HCT116 (cell line): ENCODE measurements around the gene NUBPL. TPM values are rescaled to one million over a fixed set of nuclear protein-coding genes. Genes with fewer than 3 reads are reported as not detected.

ENCODE experiments used
- ATAC-seq: fragments of 200-7000 bp; cut with Tn5 transposase; 2 replicates; pipeline ENCODE4 v1.9.1; 2020; ENCODE audit warnings: mild to moderate bottlenecking, moderate library complexity
- BruUV-seq: library from RNA; stranded (reverse); fragments of 400-500 nt; replicated peaks from 2 replicates; lab custom pipeline; 2021; lab: Mats Ljungman, UMichigan
- CTCF ChIA-PET: fragments of 300-600 bp; sonication (Branson Sonifier 250); formaldehyde crosslinking; loops from one replicate; lab custom pipeline; 2021; ENCODE audit warnings: antibody characterized with exemption; lab: Charles Lee
- POLR2A ChIA-PET: fragments of 300-600, 350-600 bp; sonication (Branson Sonifier 250); formaldehyde crosslinking; loops from one replicate; lab custom pipeline; 2021; ENCODE audit warnings: antibody characterized with exemption; lab: Charles Lee
- RAD21 ChIA-PET, 2 experiments: fragments of 300-600 bp; sonication (Branson Sonifier 250); formaldehyde crosslinking; loops; one replicate each; lab custom pipeline; 2023; ENCODE audit warnings: low total read pairs in 2 of 2; ENCODE audit not compliant: uncharacterized antibody in 2 of 2, unreplicated experiment in 2 of 2, low non-redundant PET in 1 of 2; lab: Charles Lee
- DNase-seq: peaks from one replicate; pipeline ENCODE4 v3.0.0-alpha.2; 2010; ENCODE audit warnings: low read depth, low spot score
- H2AFZ ChIP-seq: fragments of 200-600 bp; shearing (Covaris generic), sonication (generic); 2 replicates; pipeline ENCODE4 v1.6.1; 2017; ENCODE audit warnings: low read depth, mixed run types, mixed read lengths, antibody characterized with exemption, low read length; ENCODE audit not compliant: poor library complexity, severe bottlenecking
- H3K27ac ChIP-seq: 2 replicates; pipeline ENCODE4 v1.5.1; 2012; ENCODE audit warnings: low read depth, low read length
- H3K27me3 ChIP-seq: fragments of 200-600 bp; sonication (generic); 2 replicates; pipeline ENCODE4 v1.6.1; 2016; ENCODE audit warnings: mixed run types, low read length, mixed read lengths; ENCODE audit not compliant: insufficient read depth
- H3K36me3 ChIP-seq, 2 experiments: fragments of 200-500 bp in 1 of 2; fragments of 200-600 bp in 1 of 2; sonication (Bioruptor generic) in 1 of 2; sonication (generic) in 1 of 2; 2 replicates each; pipeline versions ENCODE4 v1.5.1 to v1.6.1; 2014 to 2016; ENCODE audit warnings: low read length in 2 of 2, inconsistent platforms in 1 of 2, mixed read lengths in 1 of 2, mixed run types in 1 of 2; ENCODE audit not compliant: insufficient read depth in 2 of 2, control insufficient read depth in 1 of 2
- H3K4me1 ChIP-seq, 2 experiments: fragments of 200-600 bp in 1 of 2; sonication (generic) in 1 of 2; 2 replicates each; pipeline versions ENCODE4 v1.5.1 to v1.6.1; 2012 to 2017; ENCODE audit warnings: low read length in 2 of 2, inconsistent platforms in 1 of 2, mild to moderate bottlenecking in 1 of 2, mixed read lengths in 1 of 2, mixed run types in 1 of 2, moderate library complexity in 1 of 2; ENCODE audit not compliant: insufficient read depth in 2 of 2, control insufficient read depth in 1 of 2
- H3K4me2 ChIP-seq: fragments of 200-600 bp; sonication (generic); 2 replicates; pipeline ENCODE4 v1.6.1; 2017; ENCODE audit warnings: mixed run types, low read length, mixed read lengths
- H3K4me3 ChIP-seq, 2 experiments: fragments of 200-600 bp in 1 of 2; sonication (generic) in 1 of 2; replicated peaks in 1 of 2; 2 replicates each; pipeline ENCODE4 v1.5.1; 2011 to 2016; ENCODE audit warnings: low read length in 2 of 2, control low read depth in 1 of 2, low read depth in 1 of 2, mild to moderate bottlenecking in 1 of 2, mixed read lengths in 1 of 2, mixed run types in 1 of 2
- H3K79me2 ChIP-seq: fragments of 200-600 bp; sonication (generic); 2 replicates; pipeline ENCODE4 v1.6.1; 2017; ENCODE audit warnings: mild to moderate bottlenecking, mixed run types, low read length, moderate library complexity, mixed read lengths; ENCODE audit not compliant: insufficient read depth
- H3K9ac ChIP-seq: fragments of 200-600 bp; sonication (generic); 2 replicates; pipeline ENCODE4 v1.6.1; 2016; ENCODE audit warnings: low read length, mixed read lengths
- H3K9me2 ChIP-seq: fragments of 200-600 bp; sonication (generic), shearing (Covaris generic); 2 replicates; pipeline ENCODE4 v1.6.1; 2017; ENCODE audit warnings: mixed run types, mild to moderate bottlenecking, moderate library complexity; ENCODE audit not compliant: insufficient read depth
- H3K9me3 ChIP-seq, 2 experiments: fragments of 200-500 bp in 1 of 2; fragments of 200-600 bp in 1 of 2; sonication (Bioruptor generic) in 1 of 2; sonication (generic) in 1 of 2; 2 replicates each; pipeline ENCODE4 v1.6.1; 2014 to 2017; ENCODE audit warnings: low read length in 2 of 2, mixed read lengths in 2 of 2, inconsistent platforms in 1 of 2, low read depth in 1 of 2, mild to moderate bottlenecking in 1 of 2, mixed run types in 1 of 2, moderate library complexity in 1 of 2; ENCODE audit not compliant: control insufficient read depth in 1 of 2, insufficient read depth in 1 of 2
- H4K20me1 ChIP-seq: fragments of 200-600 bp; sonication (generic), shearing (Covaris generic); 2 replicates; pipeline ENCODE4 v1.6.1; 2017; ENCODE audit warnings: mixed run types, mild to moderate bottlenecking, moderate library complexity; ENCODE audit not compliant: insufficient read depth
- EGR1 ChIP-seq: IDR thresholded peaks from 2 replicates; pipeline ENCODE4 v1.6.1; 2012; ENCODE audit warnings: low read depth
- ELF1 ChIP-seq: IDR thresholded peaks from 2 replicates; pipeline ENCODE4 v1.6.1; 2012; ENCODE audit warnings: low read depth, borderline replicate concordance
- EZH2 ChIP-seq: fragments of 200-600 bp; sonication (generic); IDR thresholded peaks from 2 replicates; pipeline ENCODE4 v1.6.1; 2017; ENCODE audit warnings: antibody characterized with exemption, mixed run types
- EZH2phosphoT487 ChIP-seq: fragments of 200-600 bp; IDR thresholded peaks from 2 replicates; pipeline ENCODE4 v1.6.1; 2018; ENCODE audit warnings: antibody characterized with exemption, borderline replicate concordance
- FOSL1 ChIP-seq: IDR thresholded peaks from 2 replicates; pipeline ENCODE4 v1.6.1; 2012; ENCODE audit warnings: low read depth
- JUND ChIP-seq: IDR thresholded peaks from 2 replicates; pipeline ENCODE4 v1.6.1; 2012
- POLR2A ChIP-seq: IDR thresholded peaks from 2 replicates; pipeline ENCODE4 v1.7.0; 2011; ENCODE audit warnings: borderline replicate concordance; ENCODE audit not compliant: insufficient read depth, insufficient read length; ENCODE audit errors: extremely low read depth
- POLR2AphosphoS5 ChIP-seq: IDR thresholded peaks from 2 replicates; pipeline ENCODE4 v1.6.1; 2011; ENCODE audit warnings: mild to moderate bottlenecking, low read depth, low read length, moderate library complexity
- RAD21 ChIP-seq: IDR thresholded peaks from 2 replicates; pipeline ENCODE4 v1.6.1; 2012; ENCODE audit warnings: low read depth, mild to moderate bottlenecking
- REST ChIP-seq: IDR thresholded peaks from 2 replicates; pipeline ENCODE4 v1.6.1; 2012; ENCODE audit warnings: low read depth
- SP1 ChIP-seq: IDR thresholded peaks from 2 replicates; pipeline ENCODE4 v1.6.1; 2012; ENCODE audit warnings: low read depth
- SRF ChIP-seq: IDR thresholded peaks from 2 replicates; pipeline ENCODE4 v1.6.1; 2012; ENCODE audit warnings: low read depth
- TCF7L2 ChIP-seq: IDR thresholded peaks from 2 replicates; pipeline ENCODE4 v1.7.0; 2011; ENCODE audit warnings: borderline replicate concordance, inconsistent platforms; ENCODE audit not compliant: insufficient read depth, insufficient read length; ENCODE audit errors: extremely low read depth
- YY1 ChIP-seq: IDR thresholded peaks from 2 replicates; pipeline ENCODE4 v1.6.1; 2011; ENCODE audit warnings: low read length, low read depth, moderate library complexity, mild to moderate bottlenecking; ENCODE audit not compliant: insufficient replicate concordance; ENCODE audit errors: extremely low read depth
- ZFX ChIP-seq: fragments of 450-650 bp; IDR thresholded peaks from 2 replicates; pipeline ENCODE4 v1.6.1; 2017
- ZNF274 ChIP-seq: fragments of 200-500 bp; sonication (Bioruptor generic); IDR thresholded peaks from 2 replicates; pipeline ENCODE4 v1.6.1; 2014; ENCODE audit warnings: mild to moderate bottlenecking, low read depth, low read length, inconsistent platforms
- intact Hi-C: fragments of 100-400 bp; cut with micrococcal nuclease; formaldehyde crosslinking; loops from 2 replicates; pipeline ENCODE4 v1.10.0; 2022
- total RNA-seq: library from RNA; stranded (reverse); gene quantifications from one replicate; pipeline ENCODE4 v1.2.1, GENCODE V29; 2021; ENCODE audit not compliant: unreplicated experiment
- TF ChIP-seq, protein P1 (sequence below): IDR thresholded peaks from 2 replicates; pipeline ENCODE4 v1.6.1; 2012
- TF ChIP-seq, protein P2 (sequence below): IDR thresholded peaks from 2 replicates; pipeline ENCODE4 v1.6.1; 2011; ENCODE audit warnings: mild to moderate bottlenecking, low read length, moderate library complexity; ENCODE audit not compliant: insufficient replicate concordance; ENCODE audit errors: extremely low read depth
- TF ChIP-seq, protein P3 (sequence below): IDR thresholded peaks from 2 replicates; pipeline ENCODE4 v1.6.1; 2012

The NUBPL gene
- total RNA-seq, 1 experiment from 2014 or later: 11.3 TPM

DNA sequence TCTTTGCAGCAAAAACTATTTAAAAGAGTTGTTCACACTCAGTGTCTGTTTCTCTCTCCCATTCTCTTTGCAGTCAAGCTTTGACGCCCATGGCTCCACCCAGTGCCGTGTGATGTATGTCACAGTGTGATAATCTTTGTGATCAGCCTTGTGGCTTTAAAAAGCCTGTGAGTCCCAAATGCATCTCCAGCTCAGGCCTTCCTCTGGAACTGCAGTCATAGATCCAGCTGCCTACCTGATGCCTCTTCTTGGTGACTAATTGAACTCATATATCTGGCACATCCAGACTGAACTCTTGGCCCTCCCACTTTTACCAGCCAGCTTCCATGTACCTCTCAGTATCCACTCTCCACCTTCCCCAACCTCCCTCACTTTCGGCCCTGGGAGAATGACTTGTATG is 333.1 kb downstream of the NUBPL start:
- Histone ChIP-seq H3K4me3 (no peak overlapping the region), H3K79me2 (no peaks in the 10 kb centered on the region), H3K36me3 (no peaks in the 10 kb centered on the region), H3K27me3 (no peaks in the 10 kb centered on the region), H3K9me3 (no peaks in the 10 kb centered on the region), H3K9me2 (no peaks in the 10 kb centered on the region), H3K27ac (no peak overlapping the region), H3K9ac (no peak overlapping the region), H3K4me2 (no peak overlapping the region), H3K4me1 (peaks cover 0 to 8% of the 10 kb centered on the region in 2 experiments; a peak in 1 of 4 replicates), H2AFZ (no peak overlapping the region), H4K20me1 (no peaks in the 10 kb centered on the region)
- ChIA-PET RAD21 (no interaction called here), CTCF (no interaction called here), POLR2A (no interaction called here)
- TF ChIP-seq, protein P1, sequence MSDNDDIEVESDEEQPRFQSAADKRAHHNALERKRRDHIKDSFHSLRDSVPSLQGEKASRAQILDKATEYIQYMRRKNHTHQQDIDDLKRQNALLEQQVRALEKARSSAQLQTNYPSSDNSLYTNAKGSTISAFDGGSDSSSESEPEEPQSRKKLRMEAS: no peak
- no peak for TF ChIP-seq RAD21
- TF ChIP-seq EZH2phosphoT487: no peak
- no peak for TF ChIP-seq ZNF274
- no peak for TF ChIP-seq POLR2A
- no peak for TF ChIP-seq ELF1
- TF ChIP-seq, protein P2, sequence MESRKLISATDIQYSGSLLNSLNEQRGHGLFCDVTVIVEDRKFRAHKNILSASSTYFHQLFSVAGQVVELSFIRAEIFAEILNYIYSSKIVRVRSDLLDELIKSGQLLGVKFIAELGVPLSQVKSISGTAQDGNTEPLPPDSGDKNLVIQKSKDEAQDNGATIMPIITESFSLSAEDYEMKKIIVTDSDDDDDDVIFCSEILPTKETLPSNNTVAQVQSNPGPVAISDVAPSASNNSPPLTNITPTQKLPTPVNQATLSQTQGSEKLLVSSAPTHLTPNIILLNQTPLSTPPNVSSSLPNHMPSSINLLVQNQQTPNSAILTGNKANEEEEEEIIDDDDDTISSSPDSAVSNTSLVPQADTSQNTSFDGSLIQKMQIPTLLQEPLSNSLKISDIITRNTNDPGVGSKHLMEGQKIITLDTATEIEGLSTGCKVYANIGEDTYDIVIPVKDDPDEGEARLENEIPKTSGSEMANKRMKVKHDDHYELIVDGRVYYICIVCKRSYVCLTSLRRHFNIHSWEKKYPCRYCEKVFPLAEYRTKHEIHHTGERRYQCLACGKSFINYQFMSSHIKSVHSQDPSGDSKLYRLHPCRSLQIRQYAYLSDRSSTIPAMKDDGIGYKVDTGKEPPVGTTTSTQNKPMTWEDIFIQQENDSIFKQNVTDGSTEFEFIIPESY: no peak
- no peak for TF ChIP-seq TCF7L2
- no peak for TF ChIP-seq JUND
- no peak for TF ChIP-seq EGR1
- no peak for TF ChIP-seq FOSL1
- TF ChIP-seq EZH2: no peak
- no peak for TF ChIP-seq YY1
- TF ChIP-seq SRF: no peak
- TF ChIP-seq REST: no peak
- TF ChIP-seq ZFX: no peak
- no peak for TF ChIP-seq POLR2AphosphoS5
- TF ChIP-seq SP1: no peak
- TF ChIP-seq, protein P3, sequence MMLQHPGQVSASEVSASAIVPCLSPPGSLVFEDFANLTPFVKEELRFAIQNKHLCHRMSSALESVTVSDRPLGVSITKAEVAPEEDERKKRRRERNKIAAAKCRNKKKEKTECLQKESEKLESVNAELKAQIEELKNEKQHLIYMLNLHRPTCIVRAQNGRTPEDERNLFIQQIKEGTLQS: no peak
- no TSS peak for BruUV-seq
- intact Hi-C loops: no loop called here
- no peak for DNase-seq
- ATAC-seq: no peak
